RPMI7951 (cell line): Measurements from ENCODE around the gene CKAP5. TPM values are rescaled to one million over a fixed set of nuclear protein-coding genes. Genes with fewer than 3 reads are reported as not detected.
A peak's percentile ranks its signal among the peaks of the same experiment; 100 is the strongest.

Source experiments
- DNase-seq: peaks from one replicate; pipeline ENCODE4 v3.0.0-alpha.2; 2012; ENCODE audit warnings: low read depth
- total RNA-seq: library from RNA; depleted of rRNA; stranded (reverse); fragments of >200 nt; shearing (Covaris generic); gene quantifications from 2 replicates; pipeline ENCODE4 v1.2.3, GENCODE V29; 2014; rRNA removed

The CKAP5 gene
- 83.3 and 92.9 TPM in 2 replicates for total RNA-seq

DNA sequence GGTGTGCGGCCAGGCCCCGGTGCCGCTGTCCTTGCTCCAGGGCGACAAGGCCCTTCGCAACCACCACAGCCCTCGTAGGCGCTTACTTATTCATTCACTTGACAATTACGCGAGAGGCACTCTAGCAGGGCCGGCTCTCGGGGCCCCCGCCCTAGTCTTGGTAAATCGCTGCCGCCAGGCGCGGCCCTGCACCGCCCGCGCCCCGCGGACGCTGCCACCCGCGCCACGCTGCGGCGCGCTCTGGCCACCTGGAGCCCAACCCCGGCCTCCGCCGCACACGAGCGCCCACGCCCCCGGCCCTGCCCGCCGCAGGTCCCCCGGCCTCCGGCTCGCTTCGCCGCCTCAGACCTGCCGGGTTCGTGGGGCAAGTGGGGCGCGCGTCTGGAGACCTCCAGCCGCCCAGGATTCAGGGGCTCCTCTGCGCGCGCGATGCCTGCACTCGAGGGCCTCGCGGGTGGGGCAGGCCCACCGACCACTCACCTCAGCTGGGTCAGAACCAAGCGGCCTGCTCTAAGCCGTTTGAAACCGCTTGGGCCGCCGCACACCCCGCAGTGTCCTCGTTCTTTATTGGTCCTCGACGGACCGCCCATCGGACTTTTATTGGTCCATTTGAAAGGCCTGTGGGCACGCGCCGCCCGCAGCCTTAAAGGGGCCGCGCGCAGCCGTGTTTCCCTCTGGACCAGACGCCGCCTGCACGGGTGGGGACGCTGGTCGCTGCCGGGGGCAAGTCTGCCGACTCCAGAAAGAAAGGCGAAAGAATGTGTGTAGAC lies at the start of gene CKAP5:
TSS of gene CKAP5 (minus strand) at position 541 of the 770 bp plus-strand sequence. CDS start 25,049 bp downstream, outside the sequence.
- DNase-seq, result peak; percentile 88

DNA sequence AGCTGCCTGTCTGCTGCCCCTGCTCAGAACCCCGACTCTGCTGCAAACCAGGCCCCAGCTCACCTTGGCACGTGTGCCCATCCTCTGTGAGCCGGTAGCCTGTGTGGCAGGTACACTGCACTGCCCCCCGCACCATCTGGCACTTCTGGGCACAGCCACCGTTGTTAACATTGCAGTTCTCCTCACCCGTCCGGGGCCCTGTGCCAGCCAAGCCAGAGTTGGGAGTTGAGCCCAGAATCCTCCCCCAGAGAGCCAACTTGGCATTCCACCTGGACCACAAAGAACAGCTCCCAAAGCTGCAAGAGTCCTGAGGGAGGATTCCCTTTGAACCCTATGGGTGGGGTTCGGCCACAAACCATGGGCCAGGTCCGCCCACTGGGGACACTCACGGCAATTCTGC lies 49.7 kb upstream of the CKAP5 start:
- no peak for DNase-seq

DNA sequence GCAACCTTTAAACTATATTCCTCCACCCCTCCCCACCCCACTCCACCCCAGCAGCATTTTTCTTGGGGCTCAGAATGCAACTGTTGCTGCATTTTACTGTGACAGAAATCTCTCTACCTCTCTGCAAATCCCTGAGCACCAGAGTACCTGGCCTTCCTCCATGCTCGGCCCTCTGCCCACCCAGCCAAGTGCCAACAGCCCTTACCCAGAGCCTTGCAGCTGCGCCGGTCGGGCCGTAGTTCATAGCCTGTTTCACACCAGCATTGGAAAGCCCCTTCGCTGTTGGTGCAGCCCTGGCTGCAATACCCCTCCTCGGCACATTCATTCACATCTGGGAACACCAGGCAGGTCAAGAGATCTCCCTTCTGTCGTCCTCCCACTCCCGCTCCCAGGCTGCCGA lies 48.9 kb upstream of the CKAP5 start:
- DNase-seq, result no peak

DNA sequence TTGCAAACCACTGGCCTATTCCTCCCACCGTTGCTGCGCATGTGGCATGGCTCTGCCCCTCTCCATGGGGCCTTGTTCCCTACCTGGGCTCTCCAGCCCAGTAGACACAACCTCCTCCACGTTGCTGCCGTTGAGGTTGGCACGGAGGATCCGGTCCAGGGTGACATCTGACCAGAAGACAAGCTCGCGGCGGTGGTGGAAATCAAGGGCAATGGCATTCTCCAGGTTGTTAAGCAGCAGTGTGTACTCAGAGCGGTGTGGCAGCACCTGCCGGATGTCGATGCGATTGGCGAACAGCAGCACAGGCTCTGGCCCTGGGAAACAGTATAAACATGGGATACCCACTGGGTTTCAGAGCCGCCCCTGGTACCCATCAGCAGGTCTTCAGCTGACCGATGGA lies 48.4 kb upstream of the CKAP5 start:
- no peak for DNase-seq

DNA sequence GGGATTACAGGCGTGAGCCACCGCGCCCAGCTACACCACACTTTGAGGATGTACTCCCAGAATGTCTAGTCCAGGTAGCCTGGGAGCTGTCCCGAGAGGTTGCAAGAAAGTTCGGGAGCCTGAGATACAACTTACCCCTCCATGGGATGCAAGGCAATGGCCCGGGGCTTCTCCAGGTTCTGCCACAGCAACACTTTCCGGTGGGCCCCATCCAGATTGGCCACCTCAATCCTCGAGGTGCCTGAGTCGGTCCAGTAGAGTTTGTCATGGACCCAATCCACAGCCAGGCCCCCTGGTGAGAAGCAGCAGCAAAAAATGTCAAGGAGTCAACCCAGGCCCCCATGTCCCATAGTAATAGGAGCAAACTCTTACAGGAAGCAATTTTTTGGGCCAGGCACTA lies 46.8 kb upstream of the CKAP5 start:
- no peak for DNase-seq

DNA sequence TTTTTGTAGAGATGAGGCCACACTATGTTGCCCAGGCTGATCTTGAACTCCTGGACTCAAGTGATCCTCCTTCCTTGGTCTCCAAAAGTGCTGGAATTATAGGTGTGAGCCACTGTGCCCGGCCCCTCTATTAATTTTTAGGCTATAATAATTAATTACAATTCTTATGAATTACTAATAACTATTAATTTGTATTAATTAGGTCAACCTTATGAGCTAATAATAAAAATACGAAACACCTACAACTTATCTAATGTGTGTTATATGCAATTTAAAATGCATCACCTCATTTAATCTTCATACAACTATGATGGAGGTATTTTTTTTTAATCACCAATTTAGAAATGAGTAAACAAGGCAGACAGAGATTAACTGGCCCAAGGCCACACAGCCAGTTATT lies 46.0 kb upstream of the CKAP5 start:
- no peak for DNase-seq

DNA sequence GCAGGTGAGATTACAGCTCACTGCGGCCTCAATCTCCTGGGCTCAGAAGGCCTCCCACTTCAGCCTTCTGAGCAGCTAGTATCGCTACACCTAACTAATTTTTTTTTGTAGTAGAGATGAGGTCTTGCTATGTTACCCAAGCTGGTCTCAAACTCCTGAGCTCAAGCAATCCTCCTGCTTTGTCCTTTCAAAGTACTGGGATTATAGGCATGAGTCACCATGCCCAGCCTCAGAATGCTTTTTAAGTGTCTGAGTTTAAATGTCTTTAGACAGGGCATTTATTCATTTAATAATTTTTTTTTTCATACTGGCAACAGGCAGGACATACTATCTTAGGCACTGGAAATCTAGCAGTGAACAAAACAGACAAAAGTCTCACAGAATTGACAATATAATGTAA lies 44.6 kb upstream of the CKAP5 start:
- DNase-seq, result no peak

DNA sequence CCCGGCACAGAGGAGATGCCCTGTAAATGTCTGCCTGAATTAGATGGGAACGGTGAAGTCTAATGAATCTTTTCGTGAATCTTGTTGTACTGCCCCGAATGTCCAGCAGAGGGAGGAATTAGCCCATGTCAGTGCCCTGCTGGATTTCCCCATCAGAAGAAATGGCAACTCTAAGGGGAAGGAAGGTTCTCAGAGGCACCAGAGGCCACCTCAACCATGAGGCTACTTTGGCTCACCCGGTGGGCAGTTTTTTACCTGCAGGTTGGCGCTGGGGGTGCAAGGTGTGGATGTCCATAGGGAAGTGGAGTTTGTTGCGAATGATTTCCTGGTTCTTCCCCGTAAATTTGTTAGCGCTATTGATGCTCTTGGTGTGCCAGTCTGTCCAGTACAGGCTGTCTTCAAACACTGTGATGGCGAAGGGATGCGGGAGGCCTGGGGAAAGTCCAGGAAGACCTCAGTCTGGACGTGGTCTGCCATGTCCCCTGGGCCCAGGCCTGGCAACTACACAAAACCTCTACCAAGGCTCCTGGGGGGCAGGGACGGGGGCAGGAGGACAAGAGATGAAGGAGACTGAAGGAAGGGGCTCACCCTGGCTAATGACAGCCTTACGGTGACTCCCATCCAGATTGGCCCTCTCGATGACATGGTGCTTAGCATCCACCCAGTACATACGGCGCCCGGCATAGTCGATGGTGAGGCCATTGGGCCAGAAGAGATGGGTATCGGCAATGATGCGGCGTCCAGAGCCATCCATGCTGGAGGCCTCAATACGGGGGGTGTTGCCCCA lies 43.8 kb upstream of the CKAP5 start:
- peak; percentile 57 for DNase-seq

DNA sequence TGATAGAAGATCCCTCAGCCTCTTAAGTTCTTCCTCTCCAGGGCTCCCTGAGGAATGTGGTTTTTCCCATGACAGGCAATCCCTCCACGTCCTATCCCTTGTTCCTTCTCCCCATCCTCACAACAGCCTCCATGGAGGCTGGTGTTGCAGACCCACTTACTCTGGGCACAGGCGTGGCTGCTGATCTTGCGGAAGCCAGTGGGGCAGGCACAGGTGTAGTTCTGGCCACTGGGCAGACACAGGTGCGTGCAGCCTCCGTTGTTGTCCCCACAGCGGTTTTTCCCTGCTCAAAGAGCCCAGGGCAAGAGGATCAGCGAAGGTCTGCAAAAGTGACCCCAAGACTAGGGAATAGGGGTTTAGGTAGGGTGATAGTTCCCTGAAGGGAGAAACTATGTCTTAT lies 43.2 kb upstream of the CKAP5 start:
- DNase-seq, result no peak

DNA sequence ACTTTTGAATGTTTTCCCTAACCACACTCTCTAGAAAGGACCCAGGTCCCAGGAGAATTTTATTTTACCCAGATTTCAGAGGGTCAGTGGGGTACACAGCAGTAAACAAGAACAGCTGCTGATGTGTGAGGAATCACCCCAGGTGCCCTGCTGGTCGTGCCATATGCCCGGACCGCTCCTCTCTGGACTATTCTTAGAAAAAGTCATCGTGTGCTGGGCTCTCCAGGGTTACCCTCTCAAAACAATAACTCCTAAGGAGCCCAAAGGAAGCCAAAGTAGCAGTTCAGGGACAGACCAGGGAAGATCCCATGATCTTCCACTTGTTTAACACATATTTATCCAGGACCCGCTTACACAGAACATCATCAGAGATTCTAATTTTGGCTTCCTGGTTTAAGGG lies 42.6 kb upstream of the CKAP5 start:
- DNase-seq, result no peak

DNA sequence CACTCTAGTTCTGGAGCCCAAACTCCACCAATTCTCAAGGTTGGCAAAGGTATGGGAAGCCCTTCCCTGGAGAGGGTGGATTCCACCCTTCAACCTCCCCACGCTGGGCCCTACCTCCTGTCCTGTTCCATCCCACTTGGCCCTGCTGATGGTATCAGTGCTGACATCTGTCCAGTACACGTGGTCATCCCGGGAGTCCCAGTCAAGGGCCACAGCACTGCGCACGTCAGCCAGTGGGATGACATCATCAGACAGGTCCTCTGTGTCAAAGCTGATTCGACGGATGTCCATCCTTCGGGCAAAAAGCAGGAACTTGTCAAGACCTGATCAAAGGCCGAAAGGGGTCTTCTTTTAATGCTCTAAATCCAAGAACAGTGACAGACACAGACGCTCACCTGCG lies 40.1 kb upstream of the CKAP5 start:
- DNase-seq, result no peak

DNA sequence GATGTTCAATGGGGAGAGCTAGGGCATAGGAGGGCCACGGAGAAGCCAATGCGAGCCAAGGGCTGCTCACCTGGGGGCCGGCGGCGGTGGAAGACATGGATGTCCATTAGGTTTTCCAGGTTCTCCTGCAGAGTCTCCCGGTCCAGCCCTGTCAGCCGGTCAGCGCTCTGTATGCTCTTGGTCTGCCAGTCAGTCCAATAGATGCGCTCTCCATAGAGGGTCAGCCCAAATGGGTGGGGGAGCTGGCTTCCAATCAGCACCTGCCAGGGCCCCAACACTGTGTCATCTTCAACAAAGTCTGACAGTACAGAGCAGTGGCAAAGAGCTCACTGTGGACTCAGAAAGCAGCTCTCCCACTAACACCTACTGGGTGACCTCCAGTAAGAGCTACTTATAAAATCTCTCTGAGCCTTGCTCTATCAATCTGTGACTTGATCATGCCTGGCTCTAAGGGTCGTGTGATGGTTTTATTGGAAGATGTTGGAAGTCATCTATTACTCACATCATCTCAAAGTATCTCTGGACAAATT lies 33.0 kb upstream of the CKAP5 start:
- no peak for DNase-seq

DNA sequence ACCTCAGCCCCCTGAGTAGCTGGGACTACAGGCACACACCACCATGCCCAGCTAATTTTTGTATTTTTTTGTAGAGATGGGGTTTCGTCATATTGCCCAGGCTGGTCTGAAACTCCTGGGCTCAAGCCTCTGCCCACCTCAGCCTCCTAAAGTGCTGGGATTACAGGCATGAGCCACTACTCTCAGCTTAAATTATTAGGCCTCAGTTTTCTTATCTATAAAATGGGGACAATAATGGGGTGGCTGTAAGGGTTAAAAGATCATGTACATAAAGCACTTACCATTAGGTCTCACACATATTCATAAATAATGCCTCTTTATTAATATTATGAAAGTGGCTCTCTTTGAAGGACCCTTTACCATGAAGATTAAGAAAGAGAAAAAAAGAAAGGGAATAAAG lies 31.5 kb upstream of the CKAP5 start:
- DNase-seq, result no peak

DNA sequence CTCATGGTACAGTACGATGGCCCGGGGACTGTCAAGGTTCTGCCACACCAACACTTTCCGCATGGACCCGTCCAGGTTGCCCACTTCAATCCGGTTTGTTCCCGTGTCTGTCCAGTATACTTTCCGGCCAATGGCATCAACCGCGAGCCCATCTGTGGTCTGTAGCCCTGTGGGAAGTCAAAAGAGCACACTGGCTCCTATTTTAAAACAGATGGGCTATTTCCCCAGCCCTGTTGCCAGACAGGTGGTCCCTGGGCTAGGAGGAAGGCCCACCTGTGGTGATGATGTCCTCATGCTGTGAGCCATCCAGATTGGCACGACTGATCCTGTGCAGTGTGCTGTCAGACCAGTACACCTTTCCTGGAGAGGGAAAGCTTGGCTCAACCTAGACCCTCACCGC lies 30.4 kb upstream of the CKAP5 start:
- no peak for DNase-seq

DNA sequence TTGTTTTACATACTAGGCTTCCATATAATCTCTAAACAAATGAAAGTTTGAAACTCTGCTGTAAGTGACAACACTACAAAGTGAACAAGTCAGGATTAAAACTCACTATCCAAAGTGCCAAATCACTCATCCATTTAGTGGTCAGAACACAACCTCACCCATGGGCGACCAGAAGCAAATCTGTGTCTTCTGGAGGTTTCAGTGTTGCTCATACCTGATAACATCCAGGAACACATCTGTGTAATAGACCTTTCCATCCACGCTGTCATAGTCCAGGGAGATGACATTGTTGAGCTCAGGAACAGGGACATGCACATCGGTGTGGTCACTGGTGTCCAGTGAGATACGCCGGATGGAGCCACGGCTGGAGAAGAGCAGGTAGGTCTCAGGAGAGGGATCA lies 28.5 kb upstream of the CKAP5 start:
- DNase-seq, result no peak

DNA sequence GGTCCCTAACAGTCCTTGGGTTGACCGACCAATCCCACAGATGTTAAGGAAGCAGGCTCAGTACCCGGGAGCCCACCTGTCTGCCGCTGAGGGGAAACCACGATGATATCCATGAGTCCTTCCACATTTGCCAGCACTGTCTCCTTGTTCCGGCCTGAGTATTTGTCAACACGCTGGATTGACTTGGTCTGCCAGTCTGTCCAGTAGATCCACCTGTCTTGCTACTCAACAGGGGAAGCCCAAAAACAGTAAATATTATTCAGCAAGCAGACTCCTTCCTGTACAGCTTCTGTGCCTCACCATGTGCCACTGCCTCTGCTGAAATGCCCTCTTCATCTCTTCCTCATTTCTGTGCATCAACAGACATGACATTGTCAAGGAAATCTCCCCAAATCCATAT lies 22.8 kb upstream of the CKAP5 start:
- no peak for DNase-seq

DNA sequence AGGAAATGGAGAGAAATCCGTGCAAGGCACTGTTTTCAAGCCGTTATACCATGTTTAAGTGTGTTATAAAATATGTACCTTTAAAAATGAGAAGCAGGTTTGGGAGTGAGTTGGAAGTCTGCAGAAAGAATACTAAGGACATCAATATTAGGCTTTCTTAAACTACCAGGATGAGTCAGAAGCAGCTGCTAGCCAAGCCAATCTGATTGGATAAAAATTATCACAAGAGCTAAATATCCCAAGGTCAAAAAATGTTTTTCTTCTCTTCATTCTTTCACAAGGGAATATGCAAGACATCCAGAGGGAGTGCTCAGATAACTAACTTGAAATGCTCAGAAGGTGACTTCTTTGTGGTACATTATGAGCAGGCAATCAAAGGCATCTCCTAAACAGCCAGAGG lies 19.3 kb upstream of the CKAP5 start:
- DNase-seq, result peak; percentile 4

DNA sequence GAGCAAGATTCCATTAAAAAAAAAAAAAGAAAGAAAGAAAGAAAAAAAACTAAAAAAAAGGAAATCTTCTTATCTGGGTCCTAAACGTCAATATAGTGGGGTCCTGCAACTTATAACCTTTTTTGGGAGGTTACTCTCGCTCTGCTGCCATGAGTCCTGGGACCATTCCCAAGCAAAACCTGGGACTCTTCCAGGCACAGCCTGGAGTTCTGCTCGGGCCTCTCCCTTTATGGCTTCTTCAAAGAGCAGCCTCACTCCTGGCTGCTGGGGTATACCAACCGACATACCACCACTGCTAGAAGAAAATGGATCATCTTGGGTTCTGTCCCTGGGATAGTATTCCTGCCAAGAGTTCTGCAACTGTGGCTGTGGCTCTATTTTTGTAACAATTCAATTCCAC lies 14.1 kb upstream of the CKAP5 start:
- no peak for DNase-seq

DNA sequence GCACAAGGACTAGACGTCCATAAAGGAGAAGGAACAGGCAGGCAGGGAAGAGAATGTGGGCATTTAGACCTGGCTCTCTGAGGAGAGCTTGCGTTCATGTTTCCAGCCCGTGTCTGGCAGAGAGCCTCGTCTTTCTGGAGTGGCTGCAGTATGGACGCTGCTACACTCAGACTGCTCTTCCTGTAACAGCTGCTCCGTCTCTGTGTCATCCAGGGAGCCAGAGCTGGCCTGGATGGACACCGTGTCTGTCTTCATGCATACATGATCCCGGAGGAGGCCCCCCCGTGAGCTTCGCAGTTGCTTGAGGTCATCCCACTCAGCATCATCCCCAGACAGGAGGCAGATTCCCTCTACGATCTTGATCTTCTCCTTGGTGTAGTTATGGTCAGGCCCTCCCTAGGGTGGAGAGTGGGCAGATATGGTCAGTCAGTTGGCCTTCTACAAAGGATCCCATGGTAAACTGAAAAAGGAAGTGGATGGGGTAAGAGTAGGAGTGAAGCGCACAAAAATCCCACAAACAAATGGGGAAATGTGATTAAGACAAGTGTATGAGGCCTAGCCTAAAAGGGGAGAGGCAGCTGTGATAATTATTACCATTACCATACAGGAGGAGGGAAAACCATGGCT lies 13.0 kb upstream of the CKAP5 start:
- DNase-seq, result no peak

DNA sequence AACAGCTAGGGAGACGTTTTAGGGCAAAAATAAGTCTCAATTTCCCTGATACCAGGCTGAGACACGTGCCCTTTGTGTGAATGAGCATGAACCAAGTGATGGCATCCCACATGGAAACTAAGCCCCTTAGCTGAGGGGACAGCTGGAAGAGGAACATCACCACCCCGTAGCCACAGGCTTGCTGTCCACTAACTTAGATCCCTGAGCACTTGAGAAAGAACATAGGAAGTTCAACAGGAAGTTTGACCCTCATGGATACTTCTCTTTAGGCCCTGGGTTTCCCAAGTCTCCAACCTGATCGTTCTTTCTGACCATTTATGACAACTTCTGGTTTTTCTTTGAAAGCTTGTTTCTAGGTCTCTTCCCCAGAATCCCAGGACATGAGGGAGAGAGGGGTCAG lies 11.6 kb upstream of the CKAP5 start:
- no peak for DNase-seq

DNA sequence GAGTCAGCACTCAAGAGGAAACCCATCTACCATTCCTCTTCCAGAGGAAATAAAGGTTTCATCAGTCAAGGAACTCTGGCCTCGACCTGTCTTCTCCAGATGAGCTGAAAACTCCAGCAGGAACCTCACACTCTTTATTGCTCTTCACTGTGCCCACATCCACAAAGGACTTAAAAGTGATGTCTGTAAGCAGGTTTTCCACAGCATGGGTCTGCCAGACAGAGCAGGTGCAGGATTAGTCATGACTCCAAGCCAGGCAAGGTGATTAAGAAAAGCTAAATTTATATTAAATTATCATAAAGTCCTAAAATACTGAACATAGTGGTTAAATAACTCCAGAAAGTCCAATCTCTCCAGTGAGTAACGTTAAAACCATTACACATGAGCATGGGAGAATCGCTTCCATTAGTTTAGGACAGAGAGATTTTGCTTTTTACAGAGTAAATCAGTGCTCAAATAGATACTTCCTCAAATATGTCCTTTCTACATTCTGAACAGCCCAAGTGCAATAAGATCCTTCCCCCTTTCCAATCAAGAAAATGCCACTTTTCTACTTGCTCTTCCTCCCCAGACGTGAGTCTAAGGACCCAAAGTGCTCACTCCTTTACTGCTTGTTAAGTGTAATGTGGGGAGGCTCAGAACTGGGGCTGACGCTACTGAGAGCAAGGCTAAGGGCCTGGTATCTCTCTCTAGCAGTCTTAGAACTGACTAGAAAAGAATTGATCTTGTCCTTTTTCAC lies 10.7 kb upstream of the CKAP5 start:
- no peak for DNase-seq

DNA sequence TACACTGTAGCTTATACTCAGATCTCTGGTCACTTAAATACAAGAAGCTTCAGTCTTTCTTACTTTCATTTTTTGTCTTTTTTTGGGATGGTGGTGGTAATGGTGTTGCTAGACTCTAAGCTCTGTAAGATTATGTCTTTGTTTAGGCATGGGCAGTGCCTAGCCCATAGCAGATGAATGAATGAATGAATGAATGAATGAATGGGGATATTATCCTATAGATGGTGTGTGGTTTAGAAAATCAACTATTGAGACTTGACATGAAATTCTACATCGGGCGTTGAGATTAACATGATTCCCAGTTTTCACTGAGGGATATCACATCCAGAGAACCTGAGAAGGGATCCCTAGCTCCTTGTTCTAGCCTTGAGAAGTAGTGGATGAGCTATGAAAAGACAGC lies 9.8 kb upstream of the CKAP5 start:
- no peak for DNase-seq
